Small intestine (tissue), 7 donors: Measurements from ENCODE around the gene MAN1A2. TPM values are rescaled to one million over a fixed set of nuclear protein-coding genes. Genes with fewer than 3 reads are reported as not detected.

ENCODE experiments used
- DNase-seq, 2 donors: peaks; one replicate each; pipeline versions ENCODE4 v3.0.0 to v3.0.0-alpha.2; 2013
- FAIRE-seq: peaks from 2 replicates; lab custom pipeline; 2012; peaks lifted over from hg19 to GRCh38; lab: Jason Lieb, UNC
- H3K27ac ChIP-seq, 3 donors: one replicate each; pipeline ENCODE4 v1.5.1; 2013; ENCODE audit warnings: low read length in 2 of 3, mild to moderate bottlenecking in 2 of 3, control low read depth in 1 of 3, inconsistent platforms in 1 of 3, low read depth in 1 of 3, moderate library complexity in 1 of 3
- H3K27me3 ChIP-seq, 3 donors: one replicate each; pipeline ENCODE4 v1.6.1; 2013; ENCODE audit warnings: low read length in 3 of 3, inconsistent platforms in 1 of 3; ENCODE audit not compliant: control insufficient read depth in 3 of 3, insufficient read depth in 3 of 3
- H3K36me3 ChIP-seq, 3 donors: one replicate each; pipeline ENCODE4 v1.6.1; 2013; ENCODE audit warnings: low read length in 3 of 3, inconsistent platforms in 1 of 3, low read depth in 1 of 3, mild to moderate bottlenecking in 1 of 3, moderate library complexity in 1 of 3; ENCODE audit not compliant: control insufficient read depth in 3 of 3, insufficient read depth in 2 of 3
- H3K4me1 ChIP-seq, 3 donors: one replicate each; pipeline ENCODE4 v1.6.1; 2013; ENCODE audit warnings: low read length in 2 of 3, inconsistent platforms in 1 of 3, low read depth in 1 of 3, mild to moderate bottlenecking in 1 of 3, moderate library complexity in 1 of 3; ENCODE audit not compliant: control insufficient read depth in 3 of 3, insufficient read depth in 2 of 3
- H3K4me3 ChIP-seq, 3 donors: one replicate each; pipeline ENCODE4 v1.5.1; 2013; ENCODE audit warnings: low read length in 3 of 3, control low read depth in 1 of 3, inconsistent platforms in 1 of 3, low read depth in 1 of 3, mild to moderate bottlenecking in 1 of 3, moderate library complexity in 1 of 3
- H3K9me3 ChIP-seq, 2 donors: one replicate each; pipeline ENCODE4 v1.6.1; 2013; ENCODE audit warnings: low read depth in 1 of 2, low read length in 1 of 2; ENCODE audit not compliant: control insufficient read depth in 2 of 2, insufficient read depth in 1 of 2
- WGBS, 3 donors: extraction: QIAGEN DNeasy Blood & Tissue Kit; methylation state at CpG; one replicate each; pipeline ENCODE4 v1.1.7; 2013; 5-methylcytosine and 5-hydroxymethylcytosine counted together
- polyA plus RNA-seq, 4 donors: library from polyadenylated mRNA; stranded (reverse) in 3 of 4; unstranded in 1 of 4; fragments of 200-250 nt in 3 of 4; fragments of 120-200 nt in 1 of 4; gene quantifications; one replicate each; pipeline versions ENCODE4 v1.2.1 to v1.2.3, GENCODE V29; 2013
- donor health status: healthy with polysubstance abuse.
- donor health status: control.
- donor health status: control.
- donor health status: Bipolar disorder and iron deficiency.
- donor health status: healthy.

Gene MAN1A2
- polyA plus RNA-seq, 4 donors, result 3.5 to 29.1 (median 8.2) TPM

DNA sequence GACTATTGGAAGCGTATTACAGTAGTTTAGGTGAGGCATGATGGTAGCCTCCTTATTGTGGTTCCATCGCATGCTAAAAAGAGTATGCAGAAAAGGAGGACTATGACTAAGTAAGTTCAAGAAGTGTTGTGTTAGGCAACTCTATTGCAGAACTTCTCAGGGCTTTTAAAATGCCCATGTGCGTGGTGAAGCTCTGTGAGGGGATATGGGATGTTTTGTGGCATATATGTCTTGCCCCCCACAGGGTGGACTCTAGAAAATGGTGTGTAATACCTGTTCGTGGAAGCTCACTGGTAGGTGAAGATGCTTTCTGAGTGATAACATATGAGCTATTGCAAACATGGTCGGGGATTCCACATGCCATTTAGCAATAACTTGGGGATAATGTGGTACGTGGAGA, 31.7 kb downstream of the MAN1A2 start:
- DNase-seq (no peak), FAIRE-seq (no peak)
- peaks cover 0 to 1% (median 0%) of the 10 kb centered on the region in 3 donors for H3K36me3 ChIP-seq
- 80 to 86% (median 83%) methylated on average over 6 of the region's 6 CpGs for WGBS, 3 donors
- H3K4me1 ChIP-seq, result peaks cover 0 to 5% (median 0%) of the 10 kb centered on the region in 3 donors
- H3K9me3 ChIP-seq, result peaks cover 0 to 3% of the 10 kb centered on the region in 2 donors
- no peaks in the 10 kb centered on the region for H3K27me3 ChIP-seq
- H3K27ac ChIP-seq, result no peak overlapping the region
- H3K4me3 ChIP-seq, result no peak overlapping the region

DNA sequence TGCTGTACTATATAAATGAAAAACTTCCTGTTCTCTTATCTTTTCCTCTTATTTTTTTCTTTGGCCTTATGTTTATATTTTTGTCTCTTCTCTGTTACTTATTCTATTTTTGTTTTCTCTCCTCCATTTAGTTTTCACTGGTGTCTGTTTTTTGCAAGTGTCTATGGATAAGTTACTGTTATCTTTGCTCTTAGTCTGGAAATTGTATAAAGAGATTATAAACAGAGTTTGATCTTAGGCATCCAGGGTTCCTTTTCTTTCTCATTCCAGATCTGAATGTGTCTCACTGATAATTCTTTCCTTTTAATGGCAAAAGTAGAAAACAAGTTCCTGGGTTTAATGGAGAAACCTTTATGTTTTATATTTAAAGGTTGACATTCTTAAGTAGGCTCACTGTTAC, 34.5 kb downstream of the MAN1A2 start:
- FAIRE-seq (no peak), DNase-seq (no peak)
- H3K4me3 ChIP-seq, result no peak overlapping the region
- no peak overlapping the region for H3K27ac ChIP-seq
- no peaks in the 10 kb centered on the region for H3K4me1 ChIP-seq
- H3K27me3 ChIP-seq, result no peaks in the 10 kb centered on the region
- peaks cover 0 to 1% (median 0%) of the 10 kb centered on the region in 3 donors for H3K36me3 ChIP-seq
- peaks cover 0 to 3% of the 10 kb centered on the region in 2 donors for H3K9me3 ChIP-seq

DNA sequence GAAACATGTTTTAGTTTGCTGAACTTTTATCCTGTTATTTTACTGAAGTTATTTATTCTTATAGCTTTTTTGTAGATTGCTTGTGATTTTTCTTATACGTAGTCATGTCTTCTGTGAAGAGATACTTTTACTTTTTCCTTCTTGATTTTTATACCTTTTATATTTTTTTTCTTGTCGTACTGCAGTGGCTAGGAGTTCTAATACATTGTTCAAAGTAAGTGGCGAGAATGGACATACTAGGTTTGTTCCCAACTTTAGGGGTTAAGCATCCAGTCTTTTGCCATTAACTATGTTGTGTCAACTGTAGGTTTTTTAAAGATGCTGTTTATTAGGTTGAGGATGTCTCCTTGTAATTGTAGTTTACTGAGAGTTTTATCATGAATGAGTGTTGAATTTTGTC, 36.3 kb downstream of the MAN1A2 start:
- no peak overlapping the region for H3K27ac ChIP-seq
- DNase-seq (no peak), FAIRE-seq (no peak)
- peaks cover 0 to 4% (median 3%) of the 10 kb centered on the region in 3 donors for H3K36me3 ChIP-seq
- whole genome bisulfite sequencing, 3 donors, result 97 to 99% (median 97%) methylated on average over 3 of the region's 3 CpGs
- H3K9me3 ChIP-seq, result peaks cover 0 to 3% of the 10 kb centered on the region in 2 donors
- H3K27me3 ChIP-seq, result no peaks in the 10 kb centered on the region
- H3K4me3 ChIP-seq, result no peak overlapping the region
- no peaks in the 10 kb centered on the region for H3K4me1 ChIP-seq

DNA sequence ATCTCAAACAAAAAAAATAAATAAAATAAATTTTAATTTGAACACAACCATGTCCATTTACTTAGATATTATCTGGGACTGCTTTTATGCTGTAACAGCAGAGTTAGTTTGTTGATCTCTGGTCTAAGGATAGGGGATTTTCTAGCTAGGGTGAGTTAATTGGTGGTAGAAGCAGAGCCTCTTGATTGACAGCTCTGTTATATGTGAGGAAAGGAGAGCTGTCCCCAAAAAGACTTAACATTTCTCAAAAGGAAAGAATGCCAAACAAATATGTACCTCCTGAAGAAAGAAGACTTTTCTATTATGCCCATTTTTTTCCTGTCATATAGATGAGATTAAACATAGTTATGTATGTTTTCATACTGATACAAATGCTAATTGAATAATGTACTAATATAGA, 37.8 kb downstream of the MAN1A2 start:
- no peak overlapping the region for H3K4me3 ChIP-seq
- H3K27me3 ChIP-seq, result no peaks in the 10 kb centered on the region
- H3K4me1 ChIP-seq, result no peaks in the 10 kb centered on the region
- H3K36me3 ChIP-seq, result peaks cover 0 to 4% (median 3%) of the 10 kb centered on the region in 3 donors
- peaks cover 0 to 3% of the 10 kb centered on the region in 2 donors for H3K9me3 ChIP-seq
- H3K27ac ChIP-seq, result no peak overlapping the region
- FAIRE-seq (no peak), DNase-seq (no peak)

DNA sequence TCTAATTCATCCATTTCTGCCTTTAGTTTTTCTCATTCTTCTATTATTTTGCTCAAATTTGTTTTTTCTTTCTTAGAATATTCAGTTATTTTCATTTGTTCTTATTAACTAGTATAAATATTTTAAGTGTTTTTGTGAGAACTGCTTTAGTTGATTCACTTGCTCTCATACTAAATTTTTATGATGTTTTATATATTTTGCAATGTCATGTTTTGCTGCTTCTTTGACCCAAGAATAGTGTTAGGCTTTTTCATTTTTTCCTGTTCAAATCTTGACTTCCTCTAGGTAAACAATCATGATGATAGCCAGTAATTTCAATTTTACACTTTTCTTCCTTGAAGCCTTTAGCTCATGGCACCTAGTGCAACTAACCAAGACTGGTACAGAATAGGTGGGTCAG, 45.2 kb downstream of the MAN1A2 start:
- DNase-seq (no peak), FAIRE-seq (peak; percentile 65)
- Histone ChIP-seq H3K27me3 (no peaks in the 10 kb centered on the region), H3K27ac (no peak overlapping the region), H3K4me1 (no peaks in the 10 kb centered on the region), H3K9me3 (no peaks in the 10 kb centered on the region), H3K36me3 (peaks cover 5 to 6% (median 5%) of the 10 kb centered on the region in 3 donors), H3K4me3 (no peak overlapping the region)

DNA sequence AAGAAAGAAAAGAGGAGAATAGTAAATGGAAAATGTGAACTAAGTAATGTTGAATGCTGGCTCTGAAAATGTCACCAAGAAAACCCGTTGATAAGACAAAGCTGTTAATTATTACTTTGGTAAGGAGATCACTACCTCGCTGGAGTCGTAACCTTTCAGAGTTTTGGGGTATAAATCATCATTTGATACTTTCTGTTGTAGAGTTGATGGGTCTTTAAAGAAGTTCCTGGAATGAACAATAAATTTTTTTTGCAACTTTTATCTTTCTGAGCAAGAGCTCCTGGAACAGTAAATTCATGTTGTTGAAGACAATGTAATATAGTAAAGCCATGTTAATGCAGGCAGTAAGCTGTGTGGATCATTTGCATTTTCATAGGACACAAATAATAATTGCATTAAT, 46.2 kb downstream of the MAN1A2 start:
- Histone ChIP-seq H3K27me3 (no peaks in the 10 kb centered on the region), H3K27ac (no peak overlapping the region), H3K4me1 (no peaks in the 10 kb centered on the region), H3K36me3 (peaks cover 2 to 8% (median 2%) of the 10 kb centered on the region in 3 donors), H3K4me3 (no peak overlapping the region), H3K9me3 (no peaks in the 10 kb centered on the region)
- 81 to 86% (median 85%) methylated on average over 3 of the region's 3 CpGs for WGBS, 3 donors
- FAIRE-seq (no peak), DNase-seq (no peak)

DNA sequence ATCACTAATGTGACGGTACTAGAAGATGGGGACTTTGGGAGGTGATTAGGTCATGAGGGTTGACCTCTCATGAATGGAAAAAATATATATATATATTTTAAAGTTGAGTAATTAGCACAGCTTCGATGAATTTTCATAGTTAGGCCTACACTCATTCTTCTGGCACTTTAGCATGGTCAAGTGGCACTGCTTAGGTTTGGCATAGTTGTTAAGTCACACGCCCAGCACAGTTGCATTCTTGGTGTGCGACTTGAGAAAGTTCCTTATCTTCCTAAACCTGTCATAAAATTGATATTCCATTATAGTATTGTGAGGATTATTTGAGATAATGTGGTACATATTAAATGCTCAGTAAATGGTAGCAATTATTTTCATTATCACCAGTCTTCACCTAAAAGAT, 47.7 kb downstream of the MAN1A2 start:
- H3K27me3 ChIP-seq, result no peaks in the 10 kb centered on the region
- DNase-seq (no peak), FAIRE-seq (no peak)
- H3K4me3 ChIP-seq, result no peak overlapping the region
- H3K36me3 ChIP-seq, result peaks cover 2 to 8% (median 2%) of the 10 kb centered on the region in 3 donors
- no peaks in the 10 kb centered on the region for H3K9me3 ChIP-seq
- 71 to 90% (median 79%) methylated on average over 4 of the region's 4 CpGs for WGBS, 3 donors
- no peak overlapping the region for H3K27ac ChIP-seq
- no peaks in the 10 kb centered on the region for H3K4me1 ChIP-seq

DNA sequence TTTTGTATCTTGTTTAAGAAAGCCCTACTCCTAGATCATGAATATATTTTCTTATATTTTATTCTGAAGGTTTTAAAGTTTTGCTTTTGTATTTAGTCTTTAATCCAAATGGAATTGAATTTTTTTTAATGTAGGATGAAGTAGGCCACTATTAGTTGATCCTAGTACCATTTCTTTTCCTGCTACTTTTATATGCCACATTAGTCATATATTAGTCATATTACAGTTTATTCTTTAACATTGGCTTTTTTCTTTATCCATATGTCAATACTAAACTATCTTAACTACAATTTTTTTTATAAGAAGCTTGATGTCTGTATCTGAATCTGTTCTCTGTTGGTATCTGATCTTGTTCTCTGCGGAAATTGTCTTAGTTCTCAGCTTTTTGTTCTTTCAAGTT, 48.8 kb downstream of the MAN1A2 start:
- Histone ChIP-seq H3K4me1 (no peaks in the 10 kb centered on the region), H3K9me3 (no peaks in the 10 kb centered on the region), H3K27me3 (no peaks in the 10 kb centered on the region), H3K36me3 (peaks cover 2 to 8% (median 2%) of the 10 kb centered on the region in 3 donors), H3K27ac (no peak overlapping the region), H3K4me3 (no peak overlapping the region)
- FAIRE-seq (no peak), DNase-seq (no peak)
- WGBS, 3 donors, result 97 to 99% (median 98%) methylated on average over 1 of the region's 1 CpG

- H3K36me3 ChIP-seq, result peaks cover 2 to 8% (median 2%) of the 10 kb centered on the region in 3 donors
- no peaks in the 10 kb centered on the region for H3K27me3 ChIP-seq
- H3K9me3 ChIP-seq, result no peaks in the 10 kb centered on the region
- no peak overlapping the region for H3K27ac ChIP-seq
- no peak overlapping the region for H3K4me3 ChIP-seq
- H3K4me1 ChIP-seq, result no peaks in the 10 kb centered on the region
- FAIRE-seq (no peak), DNase-seq (no peak)
Measured at GRCh38 chr1:117416546-117417125, 49.4 kb downstream of the MAN1A2 start.
